Left renal pelvis (tissue), 4 donors: Measurements from ENCODE around the gene PTPDC1. TPM values are rescaled to one million over a fixed set of nuclear protein-coding genes. Genes with fewer than 3 reads are reported as not detected.
"Not testable (repeated sequence)": the region's sequence is repeated elsewhere in the genome, so short reads cannot be mapped to it uniquely, and the experiment has no call there.

ENCODE experiments used
- DNase-seq, 4 donors: peaks; one replicate each; pipeline ENCODE4 v3.0.0-alpha.2; 2013; ENCODE audit warnings: low read depth in 4 of 4, low spot score in 3 of 4
- polyA plus RNA-seq, 4 donors: library from polyadenylated mRNA; unstranded; fragments of 120-200 nt; gene quantifications; one replicate each; pipeline ENCODE4 v1.2.1, GENCODE V29; 2013; ENCODE audit not compliant: insufficient read length in 4 of 4

Gene PTPDC1
- polyA plus RNA-seq, 4 donors, result 11.3 to 13.9 (median 11.8) TPM

- DNase-seq, result no peak
Measured at GRCh38 chr9:94086486-94087345, 2.5 kb downstream of the PTPDC1 start.

- DNase-seq, result not testable (repeated sequence)
Measured at GRCh38 chr9:94094219-94095145, 10.2 kb downstream of the PTPDC1 start.

- DNase-seq, result no peak
Measured at GRCh38 chr9:94096819-94097577, 12.7 kb downstream of the PTPDC1 start.

GRCh38 chr9:94097788-94098414, 13.6 kb downstream of the PTPDC1 start:
- no peak for DNase-seq

GRCh38 chr9:94100152-94100879, 16.1 kb downstream of the PTPDC1 start:
- no peak for DNase-seq

GRCh38 chr9:94101162-94101853, 17.0 kb downstream of the PTPDC1 start:
- DNase-seq, result no peak

- no peak for DNase-seq
Measured at GRCh38 chr9:94108584-94108983, 24.3 kb downstream of the PTPDC1 start.

GRCh38 chr9:94110821-94111252, 26.6 kb downstream of the PTPDC1 start:
- no peak for DNase-seq

- DNase-seq, result no peak
Measured at GRCh38 chr9:94111446-94111845, 27.2 kb downstream of the PTPDC1 start.

- no peak for DNase-seq
Measured at GRCh38 chr9:94112716-94113465, 28.6 kb downstream of the PTPDC1 start.

- not testable (repeated sequence) for DNase-seq
Measured at GRCh38 chr9:94120088-94120487, 35.8 kb downstream of the PTPDC1 start.

GRCh38 chr9:94120854-94121376, 36.7 kb downstream of the PTPDC1 start:
- no peak for DNase-seq

- DNase-seq, result no peak
Measured at GRCh38 chr9:94126844-94127243, 42.6 kb downstream of the PTPDC1 start.

- DNase-seq, result no peak
Measured at GRCh38 chr9:94127806-94128205, 43.5 kb downstream of the PTPDC1 start.

GRCh38 chr9:94128580-94128979, 44.3 kb downstream of the PTPDC1 start:
- no peak for DNase-seq

- no peak for DNase-seq
Measured at GRCh38 chr9:94134629-94135028, 50.4 kb downstream of the PTPDC1 start.

GRCh38 chr9:94135222-94135621, 51.0 kb downstream of the PTPDC1 start:
- DNase-seq, result no peak
